Measurements from ENCODE around the gene FXYD5.

DNA sequence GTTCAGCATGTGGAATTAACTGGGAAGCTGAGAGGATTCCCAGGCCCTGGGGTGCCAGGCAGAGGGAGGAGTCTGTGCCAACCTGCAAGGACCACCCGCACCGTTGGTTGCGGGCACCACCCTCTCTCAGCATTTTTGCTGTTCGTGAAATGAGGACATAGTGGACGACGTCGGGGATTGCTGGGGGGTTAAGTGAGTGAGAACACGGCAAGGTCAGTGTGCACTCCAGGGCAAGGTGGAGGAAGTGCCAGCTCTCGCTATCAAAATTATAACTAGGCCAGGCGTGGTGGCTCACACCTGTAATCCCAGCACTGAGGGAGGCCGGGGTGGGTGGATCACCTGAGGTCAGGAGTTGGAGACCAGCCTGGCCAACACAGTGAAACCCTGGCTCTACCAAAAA is 36.7 kb upstream of the FXYD5 start:
- no peak for TF ChIP-seq LCOR (CRISPR knock-in tag; IDR thresholded peaks at IDR 0.05)
- TF ChIP-seq EHMT2 (IDR thresholded peaks at IDR 0.05), result no peak
- TF ChIP-seq, protein P1, sequence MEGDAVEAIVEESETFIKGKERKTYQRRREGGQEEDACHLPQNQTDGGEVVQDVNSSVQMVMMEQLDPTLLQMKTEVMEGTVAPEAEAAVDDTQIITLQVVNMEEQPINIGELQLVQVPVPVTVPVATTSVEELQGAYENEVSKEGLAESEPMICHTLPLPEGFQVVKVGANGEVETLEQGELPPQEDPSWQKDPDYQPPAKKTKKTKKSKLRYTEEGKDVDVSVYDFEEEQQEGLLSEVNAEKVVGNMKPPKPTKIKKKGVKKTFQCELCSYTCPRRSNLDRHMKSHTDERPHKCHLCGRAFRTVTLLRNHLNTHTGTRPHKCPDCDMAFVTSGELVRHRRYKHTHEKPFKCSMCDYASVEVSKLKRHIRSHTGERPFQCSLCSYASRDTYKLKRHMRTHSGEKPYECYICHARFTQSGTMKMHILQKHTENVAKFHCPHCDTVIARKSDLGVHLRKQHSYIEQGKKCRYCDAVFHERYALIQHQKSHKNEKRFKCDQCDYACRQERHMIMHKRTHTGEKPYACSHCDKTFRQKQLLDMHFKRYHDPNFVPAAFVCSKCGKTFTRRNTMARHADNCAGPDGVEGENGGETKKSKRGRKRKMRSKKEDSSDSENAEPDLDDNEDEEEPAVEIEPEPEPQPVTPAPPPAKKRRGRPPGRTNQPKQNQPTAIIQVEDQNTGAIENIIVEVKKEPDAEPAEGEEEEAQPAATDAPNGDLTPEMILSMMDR (IDR thresholded peaks at IDR 0.05 in 2 of 3, conservative IDR thresholded peaks at IDR 0.05 in 1 of 3; ENCODE audit: insufficient read depth in 2 of 3, low read depth in 1 of 3, low read length in 3 of 3), result no peak
